DOHH2 (cell line): ENCODE results near the gene SLX4IP.
A peak's percentile ranks its signal among the peaks of the same experiment; 100 is the strongest.

Source experiments
- H3F3A ChIP-seq: fragments of 200-600 bp; sonication (generic), shearing (Covaris generic); 2 replicates; pipeline ENCODE4 v1.6.0; 2016; ENCODE audit warnings: antibody characterized with exemption, mild to moderate bottlenecking; ENCODE audit not compliant: control insufficient read depth, insufficient read depth
- H3K27ac ChIP-seq: fragments of 200-600 bp; sonication (generic); 2 replicates; pipeline ENCODE4 v1.5.1; 2014; ENCODE audit warnings: low read depth, mild to moderate bottlenecking, low read length, moderate library complexity
- H3K27me3 ChIP-seq: fragments of 200-600 bp; sonication (generic); 2 replicates; pipeline ENCODE4 v1.6.1; 2014; ENCODE audit warnings: mild to moderate bottlenecking, low read length, mixed read lengths; ENCODE audit not compliant: control insufficient read depth
- H3K36me3 ChIP-seq: fragments of 200-600 bp; sonication (generic); 2 replicates; pipeline ENCODE4 v1.6.1; 2014; ENCODE audit warnings: mild to moderate bottlenecking, low read length, moderate library complexity, mixed read lengths; ENCODE audit not compliant: control insufficient read depth
- H3K4me1 ChIP-seq: fragments of 200-600 bp; sonication (generic); 2 replicates; pipeline ENCODE4 v1.6.1; 2014; ENCODE audit warnings: mild to moderate bottlenecking, low read length, mixed read lengths; ENCODE audit not compliant: control insufficient read depth
- H3K4me2 ChIP-seq: fragments of 200-600 bp; sonication (generic); 2 replicates; pipeline ENCODE4 v1.6.0; 2014; ENCODE audit warnings: mild to moderate bottlenecking, low read length, moderate library complexity
- H3K4me3 ChIP-seq: fragments of 200-600 bp; sonication (generic); 2 replicates; pipeline ENCODE4 v1.5.1; 2014; ENCODE audit warnings: mild to moderate bottlenecking, low read length, mixed read lengths
- H3K79me2 ChIP-seq: fragments of 200-600 bp; sonication (generic); 2 replicates; pipeline ENCODE4 v1.6.1; 2014; ENCODE audit warnings: mild to moderate bottlenecking, low read length, mixed read lengths; ENCODE audit not compliant: control insufficient read depth
- H3K9me2 ChIP-seq: fragments of 200-600 bp; sonication (generic); replicated peaks from 2 replicates; pipeline ENCODE4 v1.6.1; 2014; ENCODE audit warnings: mild to moderate bottlenecking, low read length, mixed read lengths; ENCODE audit not compliant: control insufficient read depth
- H3K9me3 ChIP-seq: fragments of 200-600 bp; sonication (generic); 2 replicates; pipeline ENCODE4 v1.6.1; 2014; ENCODE audit warnings: antibody characterized with exemption, low read length, mixed read lengths; ENCODE audit not compliant: control insufficient read depth, insufficient read depth
- H4K20me1 ChIP-seq: fragments of 200-600 bp; sonication (generic); 2 replicates; pipeline ENCODE4 v1.6.0; 2014; ENCODE audit warnings: low read depth, mild to moderate bottlenecking, antibody characterized with exemption, low read length, moderate library complexity; ENCODE audit not compliant: control insufficient read depth, insufficient read depth
- EZH2phosphoT487 ChIP-seq: fragments of 200-600 bp; sonication (generic); IDR thresholded peaks from 2 replicates; pipeline ENCODE4 v1.6.1; 2017; ENCODE audit warnings: borderline replicate concordance, mild to moderate bottlenecking, antibody characterized with exemption, low read length, moderate library complexity, mixed read lengths
- TF ChIP-seq, protein P1 (sequence below): fragments of 200-600 bp; sonication (generic); IDR thresholded peaks from one replicate; pipeline ENCODE4 v1.5.1; 2014; ENCODE audit warnings: antibody characterized with exemption, mild to moderate bottlenecking, low read depth, low read length; ENCODE audit not compliant: poor library complexity, severe bottlenecking

SLX4IP gene

DNA sequence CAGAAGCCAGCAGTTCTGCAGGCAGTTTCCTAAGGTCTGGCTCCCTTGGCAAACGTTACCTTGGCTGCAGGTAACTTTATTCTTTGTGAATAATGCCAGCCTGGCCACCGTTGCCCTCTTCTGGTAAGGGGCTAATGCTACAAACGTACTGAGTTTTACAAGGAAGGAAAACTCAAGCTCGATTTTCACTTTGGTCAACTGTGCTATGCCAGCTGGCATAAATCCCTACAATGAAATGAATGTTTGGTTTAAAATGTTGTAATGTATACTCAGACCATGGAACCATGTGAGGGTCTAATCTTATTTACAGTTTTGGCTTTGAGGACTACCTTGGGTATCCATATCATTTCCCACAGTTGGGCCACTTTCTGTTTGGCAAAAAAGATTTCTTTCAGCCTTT is 101.4 kb downstream of the SLX4IP start:
- Histone ChIP-seq H3K27me3 (no peaks in the 10 kb centered on the region), H3K4me2 (no peak overlapping the region), H3K9me2 (no peaks in the 10 kb centered on the region)

DNA sequence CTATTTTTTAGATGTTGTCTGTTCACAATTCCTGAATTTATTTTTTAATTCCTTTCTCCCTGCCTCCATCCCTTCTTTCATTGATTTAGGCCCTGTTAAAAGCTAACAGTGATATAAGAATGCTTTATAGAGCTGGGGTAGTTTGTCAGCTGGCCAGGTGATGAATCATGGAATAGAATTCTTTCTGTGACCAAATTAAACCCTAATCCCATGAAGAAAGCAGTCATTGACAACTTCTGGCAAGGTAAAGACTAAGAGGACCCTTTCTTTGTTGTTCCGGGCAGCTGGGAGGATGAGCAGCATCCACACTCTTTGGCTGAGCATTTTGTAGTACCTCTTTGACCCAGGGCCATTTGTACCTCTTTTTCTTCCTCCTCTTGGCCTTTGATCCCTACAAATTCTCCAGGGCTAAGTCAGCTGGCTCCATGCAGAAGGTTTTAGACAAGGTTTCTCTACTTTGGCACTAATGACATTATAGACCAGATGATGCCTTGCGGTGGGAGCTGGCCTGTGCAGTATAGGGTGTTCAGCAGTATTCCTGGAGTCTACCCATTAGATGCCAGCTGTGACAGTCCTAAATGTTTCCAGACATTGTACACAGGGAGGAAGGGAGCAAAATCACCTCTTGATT is 102.9 kb downstream of the SLX4IP start:
- Histone ChIP-seq H3K4me1 (no peaks in the 10 kb centered on the region), H3K4me2 (no peak overlapping the region), H3K9me3 (no peaks in the 10 kb centered on the region), H3F3A (no peaks in the 10 kb centered on the region), H3K27ac (no peak overlapping the region), H3K27me3 (no peaks in the 10 kb centered on the region), H3K4me3 (no peak overlapping the region), H3K79me2 (0 out of 2 replicates have a peak, but pooled peaks cover 2% of the 10 kb centered on the region), H4K20me1 (0 out of 2 replicates have a peak, but pooled peaks cover 8% of the 10 kb centered on the region), H3K9me2 (no peaks in the 10 kb centered on the region), H3K36me3 (no peaks in the 10 kb centered on the region)
- TF ChIP-seq, protein P1, sequence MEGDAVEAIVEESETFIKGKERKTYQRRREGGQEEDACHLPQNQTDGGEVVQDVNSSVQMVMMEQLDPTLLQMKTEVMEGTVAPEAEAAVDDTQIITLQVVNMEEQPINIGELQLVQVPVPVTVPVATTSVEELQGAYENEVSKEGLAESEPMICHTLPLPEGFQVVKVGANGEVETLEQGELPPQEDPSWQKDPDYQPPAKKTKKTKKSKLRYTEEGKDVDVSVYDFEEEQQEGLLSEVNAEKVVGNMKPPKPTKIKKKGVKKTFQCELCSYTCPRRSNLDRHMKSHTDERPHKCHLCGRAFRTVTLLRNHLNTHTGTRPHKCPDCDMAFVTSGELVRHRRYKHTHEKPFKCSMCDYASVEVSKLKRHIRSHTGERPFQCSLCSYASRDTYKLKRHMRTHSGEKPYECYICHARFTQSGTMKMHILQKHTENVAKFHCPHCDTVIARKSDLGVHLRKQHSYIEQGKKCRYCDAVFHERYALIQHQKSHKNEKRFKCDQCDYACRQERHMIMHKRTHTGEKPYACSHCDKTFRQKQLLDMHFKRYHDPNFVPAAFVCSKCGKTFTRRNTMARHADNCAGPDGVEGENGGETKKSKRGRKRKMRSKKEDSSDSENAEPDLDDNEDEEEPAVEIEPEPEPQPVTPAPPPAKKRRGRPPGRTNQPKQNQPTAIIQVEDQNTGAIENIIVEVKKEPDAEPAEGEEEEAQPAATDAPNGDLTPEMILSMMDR, result no peak
- no peak for TF ChIP-seq EZH2phosphoT487

More for the DNA sequence above, 101.4 kb downstream of the SLX4IP start:
- Histone ChIP-seq H3K4me3 (no peak overlapping the region), H3K36me3 (no peaks in the 10 kb centered on the region), H3K79me2 (no peaks in the 10 kb centered on the region), H3K9me3 (no peaks in the 10 kb centered on the region), H3F3A (no peaks in the 10 kb centered on the region), H3K4me1 (no peaks in the 10 kb centered on the region), H4K20me1 (0 out of 2 replicates have a peak, but pooled peaks cover 5% of the 10 kb centered on the region), H3K27ac (no peak overlapping the region)
- TF ChIP-seq EZH2phosphoT487, result no peak
- TF ChIP-seq, protein P1, result peak; percentile 41

DNA sequence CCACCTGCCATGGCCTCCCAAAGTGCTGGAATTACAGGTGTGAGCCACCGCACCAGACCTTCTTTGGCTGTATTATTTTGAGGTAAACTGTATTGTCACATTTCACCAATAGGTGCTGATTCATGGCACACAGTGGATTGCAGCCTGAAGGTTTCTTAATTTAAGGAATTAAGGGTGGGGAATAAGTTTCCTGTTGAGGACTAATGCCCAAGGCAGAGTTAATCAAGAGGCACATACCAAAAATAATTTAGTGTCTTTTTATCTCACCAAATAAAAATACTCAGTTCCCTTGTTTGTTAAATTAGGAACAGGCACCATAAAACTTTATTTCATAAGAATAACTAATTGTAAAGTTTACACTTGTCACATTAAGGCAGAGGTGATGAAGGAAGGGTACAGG is 103.7 kb downstream of the SLX4IP start:
- 0 out of 2 replicates have a peak, but pooled peaks cover 8% of the 10 kb centered on the region for H4K20me1 ChIP-seq
- no peaks in the 10 kb centered on the region for H3K27me3 ChIP-seq
- no peaks in the 10 kb centered on the region for H3K36me3 ChIP-seq
- no peak overlapping the region for H3K27ac ChIP-seq
- no peak overlapping the region for H3K4me2 ChIP-seq
- H3K4me1 ChIP-seq, result no peaks in the 10 kb centered on the region
- H3K9me2 ChIP-seq, result no peaks in the 10 kb centered on the region
- TF ChIP-seq EZH2phosphoT487, result no peak
- TF ChIP-seq, protein P1, result no peak
- H3K4me3 ChIP-seq, result no peak overlapping the region
- no peaks in the 10 kb centered on the region for H3F3A ChIP-seq
- H3K9me3 ChIP-seq, result no peaks in the 10 kb centered on the region
- 0 out of 2 replicates have a peak, but pooled peaks cover 2% of the 10 kb centered on the region for H3K79me2 ChIP-seq
